Measurements from ENCODE around the gene GALNT17.

The GALNT17 gene

GRCh38 chr7:71345117-71345884, 213.4 kb downstream of the GALNT17 start:
- no peak for DNase-seq

DNA sequence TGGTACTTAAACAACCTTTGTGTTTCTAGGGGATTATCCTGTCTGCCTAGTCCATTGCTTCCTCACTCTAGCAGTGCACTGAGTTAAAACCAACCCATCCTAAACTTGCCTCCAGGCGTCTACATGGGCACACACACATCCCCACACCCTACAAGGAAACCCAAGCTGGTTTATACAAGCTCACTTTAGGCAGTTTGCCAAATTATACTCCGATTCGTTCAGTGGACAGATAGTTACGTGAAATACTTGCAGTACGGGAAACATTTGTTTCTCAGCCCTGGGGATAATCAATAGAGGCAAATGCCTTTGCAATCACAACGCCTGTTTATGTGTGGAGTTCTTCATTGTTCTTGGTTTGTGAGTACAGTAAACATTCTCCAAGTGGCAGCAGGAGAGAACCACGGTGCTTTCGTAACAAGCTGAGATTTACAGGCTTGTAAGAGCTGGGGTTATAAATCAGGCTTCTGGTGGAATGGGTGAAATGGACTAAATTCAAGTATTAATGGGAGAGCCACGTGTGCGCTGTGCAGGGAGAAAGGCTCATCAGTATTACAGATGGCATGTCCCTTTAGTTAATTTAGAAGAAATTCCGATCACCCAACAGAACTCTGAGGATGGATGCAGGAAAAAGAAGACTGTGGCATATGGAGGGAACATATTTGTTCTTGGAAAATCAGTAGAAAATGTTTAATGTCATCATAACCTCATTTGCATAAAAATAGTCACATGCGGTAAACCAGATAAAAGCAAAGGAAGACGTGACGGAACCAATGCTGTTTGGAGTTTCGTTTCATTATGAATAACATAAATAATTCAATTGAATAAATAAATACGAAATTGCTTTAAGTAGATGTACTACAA, 217.1 kb downstream of the GALNT17 start:
- peak; percentile 14 to 68 for DNase-seq

DNA sequence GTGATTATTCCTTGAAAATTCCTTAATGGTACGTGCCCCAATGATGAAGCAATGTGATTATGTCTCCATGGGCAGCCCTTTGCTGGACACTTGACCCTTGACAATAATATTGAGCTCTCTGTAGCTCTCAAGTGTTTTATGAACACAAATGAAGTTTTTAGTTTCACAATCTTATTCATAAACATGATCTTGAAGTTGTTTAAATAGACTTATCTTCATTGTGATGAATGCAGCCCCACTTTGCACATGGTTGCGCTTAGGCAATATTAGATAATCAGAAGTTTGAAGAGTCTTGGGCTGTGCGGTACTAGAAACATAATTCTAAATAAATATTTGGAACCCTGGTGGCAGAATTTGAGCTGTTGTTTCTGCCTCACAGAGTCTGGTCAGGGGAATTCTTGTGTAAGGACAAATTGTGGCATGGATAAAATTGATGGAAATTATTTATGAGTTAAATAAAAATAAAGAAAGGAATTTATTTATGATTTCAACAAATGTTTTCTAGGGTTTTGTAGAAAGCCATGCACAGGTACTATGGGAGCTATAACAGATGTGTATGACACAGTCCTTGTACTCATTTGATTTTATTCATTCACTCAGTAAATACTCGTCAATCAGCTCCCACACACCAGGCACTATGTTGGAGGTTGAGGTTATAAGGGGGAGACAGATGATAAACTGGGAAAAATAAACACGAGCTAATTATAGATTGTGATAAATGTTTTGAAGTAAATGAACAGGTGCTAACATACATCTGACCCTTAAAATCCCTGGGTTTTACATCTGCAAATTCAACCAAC, 217.9 kb downstream of the GALNT17 start:
- no peak for DNase-seq

DNA sequence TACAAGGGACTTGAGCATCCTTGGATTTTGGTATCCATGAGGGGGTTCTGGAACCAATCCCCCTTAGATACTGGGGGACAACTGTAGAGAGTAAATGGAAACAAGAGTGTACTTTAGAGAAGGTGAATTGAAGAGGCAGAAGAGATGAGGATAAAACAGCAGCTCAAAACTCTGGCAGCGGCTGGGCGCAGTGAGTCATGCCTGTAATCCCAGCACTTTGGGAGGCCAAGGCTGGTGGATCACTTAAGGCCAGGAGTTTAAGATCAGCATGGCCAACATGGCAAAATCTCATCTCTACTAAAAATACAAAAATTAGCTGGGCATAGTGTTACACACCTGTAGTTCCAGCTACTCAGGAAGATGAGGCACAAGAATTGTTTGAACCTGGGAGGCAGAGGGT, 218.7 kb downstream of the GALNT17 start:
- DNase-seq: no peak

GRCh38 chr7:71354716-71355115, 222.8 kb downstream of the GALNT17 start:
- no peak for DNase-seq

GRCh38 chr7:71361451-71362032, 229.6 kb downstream of the GALNT17 start:
- no peak for DNase-seq

DNA sequence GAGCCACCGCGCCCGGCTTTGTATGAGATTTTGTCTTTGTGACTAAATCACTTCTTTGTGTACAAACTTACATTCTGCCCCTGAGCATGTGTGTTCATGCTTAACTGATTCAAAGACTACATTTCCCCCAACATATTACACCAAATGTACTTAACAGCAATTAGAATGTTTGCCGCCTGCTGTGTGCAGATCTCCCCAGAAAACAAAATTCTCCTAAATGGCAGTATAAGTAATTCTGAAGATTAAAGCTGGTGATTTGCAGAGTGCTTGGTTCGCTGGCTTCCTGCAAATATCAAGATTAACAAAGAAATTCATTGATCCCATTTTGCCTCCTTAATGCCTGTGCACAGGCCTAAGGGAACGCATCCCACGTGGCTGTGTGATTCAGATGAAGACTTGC, 230.3 kb downstream of the GALNT17 start:
- DNase-seq: no peak

DNA sequence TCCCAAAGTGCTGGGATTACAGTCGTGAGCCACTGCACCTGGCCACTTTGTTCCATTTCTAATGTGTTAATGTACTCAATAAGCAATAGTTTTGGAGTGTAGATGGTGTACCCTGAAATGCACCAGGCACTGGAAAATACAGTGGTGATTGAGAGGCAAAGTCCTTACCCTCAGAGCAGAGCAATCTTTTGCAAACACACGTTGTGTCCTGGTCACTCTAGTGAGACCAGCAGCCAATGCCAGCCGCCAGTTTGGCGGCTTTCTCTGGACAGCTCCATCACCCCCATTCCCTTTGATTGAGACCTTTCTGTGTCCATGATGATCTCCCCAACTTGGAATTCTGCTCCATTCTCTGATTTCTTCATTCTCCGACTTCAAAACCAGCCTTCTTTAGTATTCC, 231.3 kb downstream of the GALNT17 start:
- DNase-seq: no peak

DNA sequence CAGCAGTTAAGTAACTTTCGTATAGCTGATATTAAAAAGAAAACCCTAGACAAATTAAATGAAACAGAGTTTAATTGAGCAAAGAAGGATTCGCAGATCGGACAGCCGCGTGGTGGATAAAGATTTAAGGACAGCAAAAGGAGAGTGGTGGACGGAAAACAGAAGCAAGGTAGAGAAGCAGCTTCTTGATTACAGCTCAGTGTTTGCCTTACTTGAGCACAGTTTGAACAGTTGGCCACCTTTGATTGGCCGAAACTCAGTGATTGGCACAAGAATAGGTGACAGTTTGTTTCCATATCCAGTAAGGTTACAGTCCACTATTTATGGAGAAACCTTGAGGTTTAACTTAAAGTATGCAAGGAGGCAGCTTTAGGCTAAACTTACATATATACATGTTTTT, 231.7 kb downstream of the GALNT17 start:
- DNase-seq: no peak

DNA sequence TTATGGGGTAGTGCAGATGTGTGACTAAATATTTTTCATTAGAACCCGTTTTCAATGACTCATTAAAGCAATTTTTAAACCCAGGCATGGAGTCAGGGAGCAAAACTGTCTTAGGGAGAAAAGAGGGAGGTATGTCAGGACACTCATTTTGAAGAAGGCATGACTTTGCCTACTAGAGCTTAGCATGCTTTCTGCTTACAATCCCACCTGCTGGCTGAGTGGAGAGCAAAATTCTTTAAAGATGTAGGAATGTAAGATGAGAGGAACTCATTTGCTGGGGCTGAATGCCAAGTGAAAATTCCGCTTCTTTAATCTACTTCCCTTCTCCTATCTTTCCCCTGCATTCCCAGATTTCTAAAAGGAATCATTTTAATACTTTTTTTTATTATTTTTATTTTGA, 232.6 kb downstream of the GALNT17 start:
- no peak for DNase-seq

- no peak for DNase-seq
Observed at GRCh38 chr7:71372991-71373390, 241.0 kb downstream of the GALNT17 start.

DNA sequence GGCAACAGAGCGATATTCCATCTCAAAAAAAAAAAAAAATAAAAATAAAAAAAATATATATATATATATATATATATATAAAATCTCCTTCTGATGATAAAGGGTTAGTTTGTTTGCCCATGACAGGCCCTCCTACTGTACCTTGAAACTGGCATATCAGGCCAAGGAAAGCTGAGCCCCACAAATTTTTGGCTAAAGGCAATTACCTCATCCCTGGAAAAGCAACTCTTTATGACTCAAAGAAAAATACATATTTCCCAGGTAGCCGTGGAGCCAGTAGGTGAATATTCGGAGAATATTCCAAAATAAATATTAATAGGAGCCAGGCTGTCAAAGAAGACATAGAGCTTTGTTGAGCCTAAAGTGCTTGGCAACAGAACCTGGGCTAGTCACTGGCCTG, 245.1 kb downstream of the GALNT17 start:
- DNase-seq: no peak

- DNase-seq: no peak
Observed at GRCh38 chr7:71377469-71377868, 245.5 kb downstream of the GALNT17 start.

- no peak for DNase-seq
Observed at GRCh38 chr7:71384094-71384493, 252.2 kb downstream of the GALNT17 start.

DNA sequence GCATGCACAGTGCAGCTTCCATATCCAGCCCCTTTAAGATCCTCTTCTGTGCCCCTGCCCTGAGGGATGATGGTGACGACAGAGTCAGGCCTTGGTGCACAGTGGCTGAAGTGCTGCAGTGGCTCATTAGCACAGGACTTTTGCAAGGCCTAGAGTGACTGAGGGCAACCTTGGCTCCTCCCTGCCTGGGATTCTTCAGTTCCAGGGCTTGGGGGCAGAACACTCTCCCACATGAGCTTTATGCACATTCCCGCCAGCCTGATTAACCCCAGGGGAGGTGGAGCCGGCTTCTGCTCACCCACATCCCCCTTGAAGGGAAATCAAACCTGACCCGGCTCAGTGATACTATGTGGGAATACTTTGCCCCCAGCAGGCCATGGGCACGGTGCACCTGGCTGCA, 253.4 kb downstream of the GALNT17 start:
- DNase-seq: no peak

- DNase-seq: no peak
Observed at GRCh38 chr7:71386152-71386785, 254.3 kb downstream of the GALNT17 start.

DNA sequence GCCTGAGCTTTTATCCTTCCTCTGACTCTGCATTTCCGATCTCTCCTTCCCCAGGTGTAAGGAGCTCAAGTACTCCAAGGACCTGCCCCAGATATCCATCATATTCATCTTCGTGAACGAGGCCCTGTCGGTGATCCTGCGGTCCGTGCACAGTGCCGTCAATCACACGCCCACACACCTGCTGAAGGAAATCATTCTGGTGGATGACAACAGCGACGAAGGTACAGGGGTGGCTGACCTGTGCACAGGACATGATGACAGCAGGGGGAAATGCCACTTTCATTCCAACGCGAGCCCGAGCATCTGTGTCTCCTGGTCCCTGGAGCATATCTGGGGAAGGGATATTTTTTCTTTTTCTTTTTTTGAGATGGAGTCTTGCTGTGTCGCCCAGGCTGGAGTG, 256.2 kb downstream of the GALNT17 start:
- DNase-seq: no peak

GRCh38 chr7:71389976-71390375, 258.0 kb downstream of the GALNT17 start:
- peak; percentile 31 to 92 for DNase-seq

GRCh38 chr7:71393661-71394060, 261.7 kb downstream of the GALNT17 start:
- no peak for DNase-seq

- no peak for DNase-seq
Observed at GRCh38 chr7:71402684-71403083, 270.7 kb downstream of the GALNT17 start.

GRCh38 chr7:71403202-71403946, 271.4 kb downstream of the GALNT17 start:
- no peak for DNase-seq

Measured in NCI-H524 (cell line).